ENCODE data around the gene BAIAP3. TPM values are rescaled to one million over a fixed set of nuclear protein-coding genes. Genes with fewer than 3 reads are reported as not detected.

Gene BAIAP3
- total and polyA plus RNA-seq, 12 donors, result 0.79 to 129 (median 16.3) TPM

GRCh38 chr16:1398351-1398750 lies 64.9 kb downstream of the BAIAP3 start:
- H3K36me3 ChIP-seq (replicated peaks in 1 of 2), result peaks cover 0 to 64% of the 10 kb centered on the region in 2 donors
- WGBS, 4 donors, result 90 to 96% (median 93%) methylated on average over 9 of the region's 9 CpGs
- intact Hi-C loops (cut with DNase I), result no loop called here

More at GRCh38 chr16:1398351-1398750, 64.9 kb downstream of the BAIAP3 start:
- Histone ChIP-seq H3K27ac (no peak overlapping the region), H3K4me3 (no peak overlapping the region), H3K27me3 (no peaks in the 10 kb centered on the region), H3K4me1 (replicated peaks in 1 of 2) (no peaks in the 10 kb centered on the region), H3K9me3 (replicated peaks in 1 of 3) (no peaks in the 10 kb centered on the region)
- no peak for DNase-seq
- no peak for TF ChIP-seq CTCF (IDR thresholded peaks at IDR 0.05)

Other genes starting within 250 kb of the BAIAP3 start
- under 1 TPM in 2 of 9 donors, not detected in 7; 0.14 to 0.19 TPM for gene C1QTNF8, start 237.4 kb upstream of the BAIAP3 start, total RNA-seq
- under 1 TPM in 2 of 3 donors, not detected in 1; 0.30 to 0.64 TPM for gene C1QTNF8, start 237.4 kb upstream of the BAIAP3 start, polyA plus RNA-seq
- 100 to 1,000 TPM in 1 of 9 donors, 10 to 100 TPM in 8; 14.0 to 121 (median 35.9) TPM for gene CACNA1H, start 180.5 kb upstream of the BAIAP3 start, total RNA-seq
- 10 to 100 TPM; 20.1 to 36.2 (median 21.7) TPM for gene CACNA1H, start 180.5 kb upstream of the BAIAP3 start, polyA plus RNA-seq
- 1 to 10 TPM in 1 of 9 donors, under 1 TPM in 2, not detected in 6; 0.18 to 5.5 (median 0.29) TPM for gene TPSG1, start 108.4 kb upstream of the BAIAP3 start, total RNA-seq
- gene TPSG1, start 108.4 kb upstream of the BAIAP3 start, polyA plus RNA-seq, result 1 to 10 TPM in 1 of 3 donors, under 1 TPM in 1, not detected in 1; 0.34 to 2.7 TPM
- 1 to 10 TPM in 2 of 9 donors, under 1 TPM in 3, not detected in 4; 0.54 to 6.6 (median 0.78) TPM for gene TPSB2, start 103.5 kb upstream of the BAIAP3 start, total RNA-seq
- 1 to 10 TPM in 1 of 3 donors, under 1 TPM in 1, not detected in 1; 0.32 to 5.1 TPM for gene TPSB2, start 103.5 kb upstream of the BAIAP3 start, polyA plus RNA-seq
- 1 to 10 TPM in 3 of 9 donors, under 1 TPM in 4, not detected in 2; 0.11 to 4.7 (median 0.93) TPM for gene TPSAB1, start 92.9 kb upstream of the BAIAP3 start, total RNA-seq
- gene TPSAB1, start 92.9 kb upstream of the BAIAP3 start, polyA plus RNA-seq, result 1 to 10 TPM in 1 of 3 donors, under 1 TPM in 1, not detected in 1; 0.48 to 4.8 TPM
- gene TPSD1, start 77.6 kb upstream of the BAIAP3 start, total RNA-seq, result not detected
- gene TPSD1, start 77.6 kb upstream of the BAIAP3 start, polyA plus RNA-seq, result under 1 TPM in 1 of 3 donors, not detected in 2; 0.24 TPM
- gene UBE2I, start 24.0 kb upstream of the BAIAP3 start, total RNA-seq, result 100 to 1,000 TPM in 4 of 9 donors, 10 to 100 TPM in 5; 50.7 to 142 (median 95.5) TPM
- gene UBE2I, start 24.0 kb upstream of the BAIAP3 start, polyA plus RNA-seq, result 100 to 1,000 TPM in 1 of 3 donors, 10 to 100 TPM in 2; 61.9 to 203 (median 70.1) TPM
- gene TSR3, start 18.2 kb downstream of the BAIAP3 start, total RNA-seq, result 100 to 1,000 TPM in 3 of 9 donors, 10 to 100 TPM in 6; 49.8 to 258 (median 75.0) TPM
- 10 to 100 TPM; 13.7 to 42.8 (median 39.2) TPM for gene TSR3, start 18.2 kb downstream of the BAIAP3 start, polyA plus RNA-seq
- 100 to 1,000 TPM; 132 to 332 (median 281) TPM for gene GNPTG, start 18.3 kb downstream of the BAIAP3 start, total RNA-seq
- gene GNPTG, start 18.3 kb downstream of the BAIAP3 start, polyA plus RNA-seq, result 100 to 1,000 TPM in 2 of 3 donors, 10 to 100 TPM in 1; 95.9 to 659 (median 362) TPM
- 100 to 1,000 TPM in 1 of 9 donors, 10 to 100 TPM in 8; 11.5 to 174 (median 36.9) TPM for gene UNKL, start 81.1 kb downstream of the BAIAP3 start, total RNA-seq
- gene UNKL, start 81.1 kb downstream of the BAIAP3 start, polyA plus RNA-seq, result 10 to 100 TPM; 10.1 to 27.9 (median 11.8) TPM
- gene UQCC4, start 87.1 kb downstream of the BAIAP3 start, total RNA-seq, result 10 to 100 TPM; 16.9 to 48.2 (median 21.8) TPM
- 10 to 100 TPM; 13.2 to 21.0 (median 15.7) TPM for gene UQCC4, start 87.1 kb downstream of the BAIAP3 start, polyA plus RNA-seq
- under 1 TPM in 1 of 9 donors, not detected in 8; 0.69 TPM for gene PERCC1, start 97.4 kb downstream of the BAIAP3 start, total RNA-seq
- not detected for gene PERCC1, start 97.4 kb downstream of the BAIAP3 start, polyA plus RNA-seq
- 1 to 10 TPM in 4 of 9 donors, under 1 TPM in 5; 0.28 to 3.1 (median 0.89) TPM for gene CCDC154, start 110.9 kb downstream of the BAIAP3 start, total RNA-seq
- 10 to 100 TPM in 2 of 3 donors, not detected in 1; 10.7 to 39.7 TPM for gene CCDC154, start 110.9 kb downstream of the BAIAP3 start, polyA plus RNA-seq
- gene CLCN7, start 141.4 kb downstream of the BAIAP3 start, total RNA-seq, result 100 to 1,000 TPM in 5 of 9 donors, 10 to 100 TPM in 4; 27.2 to 243 (median 121) TPM
- 100 to 1,000 TPM in 2 of 3 donors, 10 to 100 TPM in 1; 25.3 to 369 (median 133) TPM for gene CLCN7, start 141.4 kb downstream of the BAIAP3 start, polyA plus RNA-seq
- 1 to 10 TPM in 2 of 9 donors, under 1 TPM in 4, not detected in 3; 0.39 to 1.4 (median 0.61) TPM for gene PTX4, start 155.3 kb downstream of the BAIAP3 start, total RNA-seq
- under 1 TPM in 2 of 3 donors, not detected in 1; 0.16 to 0.17 TPM for gene PTX4, start 155.3 kb downstream of the BAIAP3 start, polyA plus RNA-seq
- 10 to 100 TPM in 8 of 9 donors, 1 to 10 TPM in 1; 9.7 to 53.7 (median 22.8) TPM for gene TELO2, start 159.7 kb downstream of the BAIAP3 start, total RNA-seq
- 100 to 1,000 TPM in 1 of 3 donors, 10 to 100 TPM in 1, 1 to 10 TPM in 1; 1.3 to 173 (median 96.0) TPM for gene TELO2, start 159.7 kb downstream of the BAIAP3 start, polyA plus RNA-seq
- 10 to 100 TPM; 11.4 to 77.2 (median 25.3) TPM for gene TMEM204, start 200.0 kb downstream of the BAIAP3 start, total RNA-seq
- gene TMEM204, start 200.0 kb downstream of the BAIAP3 start, polyA plus RNA-seq, result 10 to 100 TPM in 2 of 3 donors, 1 to 10 TPM in 1; 7.4 to 30.7 (median 26.6) TPM